GM21528 (cell line): Measurements from ENCODE around the gene EVC.

Experiments used
- ATAC-seq: cut with Tn5 transposase; IDR thresholded peaks from one replicate; pipeline ENCODE4 v1.9.1; 2021; ENCODE audit warnings: mild to moderate bottlenecking, moderate library complexity; ENCODE audit not compliant: unreplicated experiment, low FRiP score

The EVC gene

GRCh38 chr4:5710961-5711478 is at the start of gene EVC:
EVC (plus strand) TSS chr4:5711201; CDS start chr4:5711381, 180 bp downstream.
- no peak for ATAC-seq

GRCh38 chr4:5661237-5661636 is 49.8 kb upstream of the EVC start:
- no peak for ATAC-seq

GRCh38 chr4:5662555-5662954 is 48.4 kb upstream of the EVC start:
- ATAC-seq, result no peak

- ATAC-seq, result no peak
Observed at GRCh38 chr4:5664778-5665177, 46.2 kb upstream of the EVC start.

- ATAC-seq, result no peak
Observed at GRCh38 chr4:5666741-5667140, 44.3 kb upstream of the EVC start.

- no peak for ATAC-seq
Observed at GRCh38 chr4:5676763-5677162, 34.2 kb upstream of the EVC start.

- no peak for ATAC-seq
Observed at GRCh38 chr4:5678977-5679376, 32.0 kb upstream of the EVC start.

- ATAC-seq, result no peak
Observed at GRCh38 chr4:5683566-5683965, 27.4 kb upstream of the EVC start.

GRCh38 chr4:5685296-5685695 is 25.7 kb upstream of the EVC start:
- no peak for ATAC-seq

- ATAC-seq, result no peak
Observed at GRCh38 chr4:5686338-5686737, 24.7 kb upstream of the EVC start.

- no peak for ATAC-seq
Observed at GRCh38 chr4:5689065-5689464, 21.9 kb upstream of the EVC start.

GRCh38 chr4:5691491-5692132 is 19.4 kb upstream of the EVC start:
- ATAC-seq, result no peak

- no peak for ATAC-seq
Observed at GRCh38 chr4:5693871-5694270, 17.1 kb upstream of the EVC start.

- no peak for ATAC-seq
Observed at GRCh38 chr4:5696341-5696740, 14.7 kb upstream of the EVC start.

- ATAC-seq, result no peak
Observed at GRCh38 chr4:5700459-5700858, 10.5 kb upstream of the EVC start.

GRCh38 chr4:5701971-5702370 is 9.0 kb upstream of the EVC start:
- ATAC-seq, result no peak

- ATAC-seq, result no peak
Observed at GRCh38 chr4:5703831-5704230, 7.2 kb upstream of the EVC start.

GRCh38 chr4:5704276-5704675 is 6.7 kb upstream of the EVC start:
- ATAC-seq, result no peak

- no peak for ATAC-seq
Observed at GRCh38 chr4:5705647-5706320, 5.2 kb upstream of the EVC start.

- no peak for ATAC-seq
Observed at GRCh38 chr4:5706486-5707290, 4.3 kb upstream of the EVC start.

GRCh38 chr4:5707366-5707765 is 3.6 kb upstream of the EVC start:
- ATAC-seq, result no peak
